HG02588 (cell line): ENCODE results near the gene XXYLT1.
A peak's percentile ranks its signal among the peaks of the same experiment; 100 is the strongest.

Experiments
- ATAC-seq: cut with Tn5 transposase; IDR thresholded peaks from one replicate; pipeline ENCODE4 v1.9.1; 2021; ENCODE audit warnings: mild to moderate bottlenecking, moderate library complexity; ENCODE audit not compliant: unreplicated experiment

Gene XXYLT1

GRCh38 chr3:195268576-195269309 is 2.2 kb downstream of the XXYLT1 start:
- no peak for ATAC-seq

GRCh38 chr3:195267096-195267495 is 3.9 kb downstream of the XXYLT1 start:
- ATAC-seq = no peak

- ATAC-seq = no peak
Measured at GRCh38 chr3:195266428-195266827, 4.5 kb downstream of the XXYLT1 start.

GRCh38 chr3:195265363-195265976 is 5.5 kb downstream of the XXYLT1 start:
- no peak for ATAC-seq

GRCh38 chr3:195263925-195264600 is 6.9 kb downstream of the XXYLT1 start:
- ATAC-seq = no peak

GRCh38 chr3:195263193-195263924 is 7.6 kb downstream of the XXYLT1 start:
- ATAC-seq = no peak

GRCh38 chr3:195261925-195262324 is 9.0 kb downstream of the XXYLT1 start:
- no peak for ATAC-seq

GRCh38 chr3:195260280-195260905 is 10.6 kb downstream of the XXYLT1 start:
- ATAC-seq = no peak

GRCh38 chr3:195259475-195260279 is 11.3 kb downstream of the XXYLT1 start:
- ATAC-seq = peak; percentile 71

GRCh38 chr3:195259154-195259474 is 11.8 kb downstream of the XXYLT1 start:
- ATAC-seq = peak; percentile 4

GRCh38 chr3:195258449-195259153 is 12.4 kb downstream of the XXYLT1 start:
- no peak for ATAC-seq

- ATAC-seq = no peak
Measured at GRCh38 chr3:195257454-195258448, 13.2 kb downstream of the XXYLT1 start.

GRCh38 chr3:195256639-195257453 is 14.1 kb downstream of the XXYLT1 start:
- no peak for ATAC-seq

- no peak for ATAC-seq
Measured at GRCh38 chr3:195255571-195256501, 15.1 kb downstream of the XXYLT1 start.

- no peak for ATAC-seq
Measured at GRCh38 chr3:195255176-195255500, 15.8 kb downstream of the XXYLT1 start.

GRCh38 chr3:195254454-195255175 is 16.3 kb downstream of the XXYLT1 start:
- no peak for ATAC-seq
